ENCODE results near the gene LCTL.
"Not testable (repeated sequence)": the region's sequence is repeated elsewhere in the genome, so short reads cannot be mapped to it uniquely, and the experiment has no call there.

The LCTL gene

DNA sequence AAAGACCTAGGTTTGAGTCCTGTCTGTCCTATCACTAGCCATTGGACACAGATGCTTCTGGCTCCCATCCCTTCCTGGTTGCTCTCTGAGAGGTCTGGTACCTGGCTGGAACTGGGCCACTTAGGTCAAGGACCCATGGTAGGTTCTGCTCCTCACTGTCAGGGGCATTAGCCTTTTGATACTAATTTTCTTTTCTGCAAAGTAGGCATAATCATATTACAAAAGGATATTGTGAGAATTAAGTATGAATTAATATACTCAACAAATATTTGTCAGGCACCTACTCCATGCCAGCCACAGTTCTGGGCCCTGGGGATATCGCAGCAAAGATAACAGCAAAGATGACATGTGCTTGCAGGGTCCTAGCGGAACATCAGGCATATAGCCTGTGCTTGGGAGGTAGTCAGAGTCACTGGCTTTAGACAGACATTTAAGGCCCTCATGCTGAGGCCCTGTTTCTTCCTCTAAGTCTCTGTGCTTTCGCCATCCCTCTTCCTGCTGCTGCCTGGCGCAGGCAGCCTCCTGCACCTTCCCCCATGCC is 25.6 kb upstream of the LCTL start:
- no peak for DNase-seq (ENCODE audit: low read depth)

DNA sequence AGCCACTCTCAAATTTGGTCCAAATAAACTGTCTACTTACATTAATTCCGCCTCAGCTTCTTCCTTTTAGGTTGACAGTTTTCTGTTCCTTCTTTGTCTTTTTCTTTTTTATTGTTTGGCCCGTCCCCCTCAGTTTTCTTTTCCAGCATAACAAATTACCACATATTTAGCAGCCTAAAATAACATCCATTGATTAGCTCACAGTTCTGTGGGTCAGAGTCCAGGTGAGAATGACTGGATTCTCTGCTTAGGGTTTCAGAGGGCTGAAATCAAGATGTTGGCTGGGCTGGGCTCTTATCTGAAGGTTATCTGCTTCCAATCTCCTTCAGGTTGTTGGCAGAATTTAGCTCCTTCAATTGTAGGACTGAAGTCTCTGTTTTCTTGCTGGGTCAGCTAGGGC is 24.6 kb upstream of the LCTL start:
- no peak for DNase-seq (ENCODE audit: low read depth)

- not testable (repeated sequence) for DNase-seq (ENCODE audit: low read depth)
Observed at GRCh38 chr15:66589429-66589828, 23.6 kb upstream of the LCTL start.

- DNase-seq (ENCODE audit: low read depth) = no peak
Observed at GRCh38 chr15:66588971-66589370, 23.2 kb upstream of the LCTL start.

- DNase-seq (ENCODE audit: low read depth) = no peak
Observed at GRCh38 chr15:66588537-66588936, 22.7 kb upstream of the LCTL start.

DNA sequence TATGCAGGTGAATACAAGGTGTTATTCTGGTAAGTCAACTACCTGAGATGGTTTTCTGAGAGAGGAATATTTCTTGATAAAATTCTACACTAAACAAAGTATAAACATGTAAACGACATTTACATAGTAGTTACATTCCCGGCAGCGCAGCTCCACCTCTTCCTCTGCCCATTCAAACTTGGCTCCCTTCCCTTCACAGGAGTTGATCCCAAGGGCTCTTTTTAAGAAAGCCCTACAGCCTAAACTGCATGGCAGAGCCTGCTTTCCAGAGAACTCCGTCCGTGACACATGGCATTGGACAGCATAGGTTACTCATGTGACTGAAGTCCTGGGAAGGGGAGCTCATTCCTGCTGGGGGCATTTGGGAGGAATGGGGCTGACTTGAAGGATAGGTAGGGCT is 22.0 kb upstream of the LCTL start:
- no peak for DNase-seq (ENCODE audit: low read depth)

GRCh38 chr15:66587020-66587419 is 21.2 kb upstream of the LCTL start:
- DNase-seq (ENCODE audit: low read depth) = no peak

GRCh38 chr15:66586155-66586976 is 20.6 kb upstream of the LCTL start:
- no peak for DNase-seq (ENCODE audit: low read depth)

- no peak for DNase-seq (ENCODE audit: low read depth)
Observed at GRCh38 chr15:66581972-66582537, 16.3 kb upstream of the LCTL start.

DNA sequence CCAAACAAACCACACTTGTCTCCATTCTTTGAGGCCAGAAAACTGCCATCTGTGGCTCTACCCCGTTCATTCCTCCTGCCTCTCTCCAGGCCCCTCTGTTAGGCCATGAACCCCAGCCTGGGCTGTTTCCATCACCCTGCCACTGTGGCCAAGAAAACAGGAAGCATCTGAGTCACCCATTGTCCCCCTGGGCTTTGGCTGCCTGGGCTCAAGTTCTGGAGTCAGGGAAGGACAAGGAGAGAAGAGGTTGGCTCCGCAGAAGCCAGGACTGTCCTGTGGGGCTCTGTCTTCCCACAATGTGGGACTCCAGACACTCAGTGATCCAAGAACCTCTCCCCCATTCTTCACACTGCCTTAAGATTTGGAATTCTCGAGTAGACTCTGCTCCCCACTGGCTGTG is 14.8 kb upstream of the LCTL start:
- peak; percentile 41 for DNase-seq (ENCODE audit: low read depth)

- peak; percentile 78 for DNase-seq (ENCODE audit: low read depth)
Observed at GRCh38 chr15:66578286-66578875, 12.6 kb upstream of the LCTL start.

DNA sequence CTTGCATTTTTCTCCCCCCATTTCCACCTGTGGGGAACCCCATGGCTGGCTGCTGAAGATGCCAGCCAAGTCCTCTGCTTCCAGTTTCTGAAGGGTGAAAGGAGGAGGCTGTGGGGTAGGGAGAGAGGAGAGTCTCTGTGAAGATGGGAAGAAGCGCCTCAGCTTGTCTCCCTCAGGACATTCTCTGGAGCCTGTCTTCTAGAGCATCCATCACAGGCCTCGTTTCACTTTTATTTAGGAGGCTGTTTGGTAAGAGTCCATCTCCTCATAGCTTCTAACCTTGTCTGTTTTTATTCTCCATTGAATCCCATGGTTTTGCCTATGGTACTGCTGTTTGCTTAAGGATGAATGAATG is 8.8 kb upstream of the LCTL start:
- no peak for DNase-seq (ENCODE audit: low read depth)

DNA sequence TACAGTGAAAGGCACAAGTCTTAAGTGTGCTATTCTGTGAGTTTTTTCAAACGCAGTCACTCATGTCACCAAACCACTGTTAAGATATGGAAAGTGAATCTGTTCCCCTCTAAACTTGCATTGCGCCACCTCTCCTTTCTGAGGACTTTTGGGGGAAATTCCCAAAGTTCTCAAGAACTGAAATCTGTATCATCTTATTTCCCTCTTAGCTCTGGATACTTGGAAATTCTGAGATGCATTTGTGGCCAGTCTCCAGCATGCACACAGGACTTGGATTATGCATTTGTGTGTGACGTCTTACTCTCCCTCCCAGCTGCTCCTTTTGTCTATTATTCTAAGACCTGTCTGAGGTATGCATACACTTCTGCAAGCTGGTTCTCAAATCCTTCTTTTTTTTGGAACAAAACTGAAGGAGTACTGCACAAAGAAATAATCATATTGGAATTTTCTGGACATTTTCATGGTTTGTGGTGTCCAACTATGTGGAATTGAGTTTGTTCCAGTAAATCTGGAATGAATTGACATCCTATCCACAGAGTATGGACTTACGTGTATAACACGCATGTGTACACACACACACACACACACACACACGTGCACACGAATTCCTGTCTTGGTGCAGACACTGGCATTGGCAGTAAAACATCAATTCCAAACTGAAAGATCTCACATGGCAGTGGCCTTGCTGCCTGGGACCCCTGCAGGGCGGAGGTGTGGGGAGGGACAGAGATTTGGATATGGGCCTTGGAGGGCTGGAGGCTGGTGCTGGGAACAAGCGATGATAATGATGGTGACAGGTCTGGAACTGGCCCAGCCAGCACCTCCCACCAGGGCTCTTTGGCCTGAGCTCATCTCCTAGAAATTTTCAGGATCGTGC is 8.2 kb upstream of the LCTL start:
- DNase-seq (ENCODE audit: low read depth) = no peak

- DNase-seq (ENCODE audit: low read depth) = no peak
Observed at GRCh38 chr15:66573348-66573718, 7.5 kb upstream of the LCTL start.

DNA sequence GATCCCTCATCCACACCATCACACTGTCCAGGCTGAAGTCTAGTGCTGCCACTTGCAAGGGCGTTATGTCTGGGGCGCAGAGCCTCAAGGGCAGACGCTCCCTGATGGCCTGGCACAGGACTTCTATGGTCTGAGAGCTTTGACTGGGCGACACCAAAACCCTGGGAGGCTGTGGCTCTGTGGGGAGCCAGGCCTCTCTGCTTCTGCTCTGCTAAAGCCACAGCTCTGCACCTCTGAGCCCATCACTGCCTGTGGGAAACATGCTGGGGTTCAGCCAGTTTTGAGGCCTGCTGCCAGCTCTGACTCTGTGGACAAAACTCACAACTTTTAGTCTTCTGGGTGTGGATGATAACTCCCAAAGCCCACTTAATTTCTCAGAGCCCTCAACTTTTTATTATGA is 6.3 kb upstream of the LCTL start:
- no peak for DNase-seq (ENCODE audit: low read depth)

GRCh38 chr15:66570842-66571478 is 5.2 kb upstream of the LCTL start:
- DNase-seq (ENCODE audit: low read depth) = no peak

GRCh38 chr15:66570327-66570726 is 4.5 kb upstream of the LCTL start:
- DNase-seq (ENCODE audit: low read depth) = no peak

GRCh38 chr15:66569461-66570137 is 3.8 kb upstream of the LCTL start:
- no peak for DNase-seq (ENCODE audit: low read depth)

DNA sequence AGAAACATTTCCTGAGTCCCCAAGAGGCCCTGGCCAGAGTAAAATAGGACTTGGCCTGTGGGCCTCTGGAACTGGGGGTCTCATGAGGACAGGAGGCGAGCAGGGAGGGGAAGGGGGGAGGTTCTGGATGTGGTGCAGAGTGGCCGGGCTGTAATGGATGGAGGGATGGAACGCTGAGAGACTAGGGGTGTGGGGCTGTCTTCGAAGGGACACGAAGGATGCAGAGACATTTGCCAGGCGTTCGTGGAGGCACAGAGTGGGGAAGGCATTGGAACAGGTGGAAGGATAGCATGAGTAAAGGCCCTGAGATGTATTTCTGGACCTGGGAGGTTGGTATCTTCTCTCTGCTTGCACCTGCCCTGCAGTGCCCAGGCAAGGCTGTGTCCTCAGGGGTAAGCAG is 2.1 kb upstream of the LCTL start:
- no peak for DNase-seq (ENCODE audit: low read depth)

- peak; percentile 70 for DNase-seq (ENCODE audit: low read depth)
Observed at GRCh38 chr15:66566963-66567531, 1.2 kb upstream of the LCTL start.

DNA sequence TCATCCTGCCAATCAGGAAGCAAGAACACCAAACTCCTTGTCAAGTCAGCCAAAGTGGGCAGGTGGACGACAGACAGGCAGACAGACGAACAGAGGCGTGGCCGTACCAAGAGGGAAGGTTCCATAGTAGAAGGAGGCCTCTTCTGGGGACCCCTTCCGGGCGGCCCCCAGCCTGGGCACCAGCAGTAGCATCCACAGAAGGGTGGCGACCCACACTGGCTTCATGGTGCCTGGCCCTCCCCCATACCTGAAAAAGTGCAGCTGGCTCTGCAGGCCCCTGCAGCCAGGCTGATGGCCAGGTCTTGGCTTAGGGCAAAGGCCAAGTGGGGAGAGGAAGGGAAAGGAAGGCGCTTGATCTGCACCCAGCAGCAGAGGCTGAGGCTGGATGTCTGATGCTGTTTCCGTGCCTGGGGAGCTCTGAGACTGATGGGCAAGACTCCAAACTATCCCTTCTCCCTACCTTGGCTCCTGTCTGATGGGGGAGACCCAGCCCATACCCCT is 607 bp downstream of the LCTL start:
- no peak for DNase-seq (ENCODE audit: low read depth)
